Measurements from ENCODE around the gene HRH1.

The HRH1 gene

DNA sequence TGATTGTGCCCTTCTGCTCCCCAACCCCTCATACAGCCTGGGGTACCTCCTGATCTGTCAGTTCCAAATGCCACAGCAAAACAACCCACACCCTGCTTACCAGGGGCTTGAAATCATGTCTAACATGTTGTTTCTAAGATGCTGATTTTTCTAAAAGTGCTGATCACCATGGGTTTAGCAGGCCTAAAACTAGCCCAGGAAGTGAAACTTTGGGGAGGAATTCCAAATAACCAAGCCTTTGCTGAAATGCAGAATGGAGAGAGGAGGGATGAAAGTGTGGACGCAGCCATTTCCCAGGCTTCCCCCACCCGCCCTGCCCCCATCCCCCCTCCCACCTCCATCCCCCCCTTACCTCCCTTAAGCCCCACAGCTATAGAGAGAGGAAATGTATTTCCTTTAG is 2.0 kb upstream of the HRH1 start:
- TF ChIP-seq NFRKB (IDR thresholded peaks at IDR 0.05) (no peak), TARDBP (IDR thresholded peaks at IDR 0.05) (no peak), ELF4 (IDR thresholded peaks at IDR 0.05) (no peak), FOXM1 (IDR thresholded peaks at IDR 0.05; ENCODE audit: borderline replicate concordance) (no peak), BHLHE40 (IDR thresholded peaks at IDR 0.05; ENCODE audit: borderline replicate concordance) (no peak), CTBP1 (IDR thresholded peaks at IDR 0.05; ENCODE audit: borderline replicate concordance) (no peak), SP1 (IDR thresholded peaks at IDR 0.05) (no peak), SUZ12 (IDR thresholded peaks at IDR 0.05) (no peak), ZNF384 (IDR thresholded peaks at IDR 0.05) (no peak), FOXK2 (IDR thresholded peaks at IDR 0.05) (no peak)
- TF ChIP-seq, protein P1, sequence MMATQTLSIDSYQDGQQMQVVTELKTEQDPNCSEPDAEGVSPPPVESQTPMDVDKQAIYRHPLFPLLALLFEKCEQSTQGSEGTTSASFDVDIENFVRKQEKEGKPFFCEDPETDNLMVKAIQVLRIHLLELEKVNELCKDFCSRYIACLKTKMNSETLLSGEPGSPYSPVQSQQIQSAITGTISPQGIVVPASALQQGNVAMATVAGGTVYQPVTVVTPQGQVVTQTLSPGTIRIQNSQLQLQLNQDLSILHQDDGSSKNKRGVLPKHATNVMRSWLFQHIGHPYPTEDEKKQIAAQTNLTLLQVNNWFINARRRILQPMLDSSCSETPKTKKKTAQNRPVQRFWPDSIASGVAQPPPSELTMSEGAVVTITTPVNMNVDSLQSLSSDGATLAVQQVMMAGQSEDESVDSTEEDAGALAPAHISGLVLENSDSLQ (IDR thresholded peaks at IDR 0.05): no peak
- ChIA-PET POLR2A (no interaction called here), CTCF (no interaction called here)
- no peak for DNase-seq (ENCODE audit: extremely low spot score)

DNA sequence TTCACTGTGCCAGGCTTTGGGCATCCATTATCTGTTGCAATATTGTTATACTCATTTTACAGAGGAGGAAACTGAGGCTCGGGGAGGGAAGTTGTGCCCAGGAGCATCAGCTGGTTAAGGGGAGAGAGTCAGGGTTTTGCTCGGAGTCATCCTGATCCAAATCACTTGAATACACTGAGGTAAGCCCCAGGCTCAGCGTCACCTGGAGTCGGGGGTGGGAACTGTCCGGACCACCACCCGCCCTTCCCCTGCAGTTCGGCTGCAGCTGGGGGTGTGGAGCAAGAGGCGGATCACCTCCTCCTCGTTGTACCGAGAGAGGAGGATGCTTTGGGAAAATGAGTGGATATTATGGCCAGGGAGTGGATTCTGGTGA is 646 bp downstream of the HRH1 start:
- peak; percentile 23 for DNase-seq (ENCODE audit: extremely low spot score)
- TF ChIP-seq SP1 (IDR thresholded peaks at IDR 0.05): no peak
- no peak for TF ChIP-seq ELF4 (IDR thresholded peaks at IDR 0.05)
- no peak for TF ChIP-seq HDGF (IDR thresholded peaks at IDR 0.05; ENCODE audit: borderline replicate concordance)
- TF ChIP-seq ARNT (IDR thresholded peaks at IDR 0.05): no peak
- no peak for TF ChIP-seq LEF1 (IDR thresholded peaks at IDR 0.05; ENCODE audit: borderline replicate concordance)
- TF ChIP-seq FOXA1 (IDR thresholded peaks at IDR 0.05): no peak
- TF ChIP-seq SUZ12 (IDR thresholded peaks at IDR 0.05): no peak
- no peak for TF ChIP-seq TARDBP (IDR thresholded peaks at IDR 0.05)
- TF ChIP-seq CTBP1 (IDR thresholded peaks at IDR 0.05; ENCODE audit: borderline replicate concordance): no peak
- no peak for TF ChIP-seq BHLHE40 (IDR thresholded peaks at IDR 0.05; ENCODE audit: borderline replicate concordance)
- TF ChIP-seq, protein P1 (IDR thresholded peaks at IDR 0.05): no peak
- TF ChIP-seq FOXK2 (IDR thresholded peaks at IDR 0.05): no peak
- POLR2A ChIA-PET: no interaction called here
- CTCF ChIA-PET: interaction anchor here (0.6 to 1.4 kb wide), 3 partner anchors 10 to 24 kb away, joined by 3 to 6 read pairs (median 3); no protein-coding TSS in a partner anchor

DNA sequence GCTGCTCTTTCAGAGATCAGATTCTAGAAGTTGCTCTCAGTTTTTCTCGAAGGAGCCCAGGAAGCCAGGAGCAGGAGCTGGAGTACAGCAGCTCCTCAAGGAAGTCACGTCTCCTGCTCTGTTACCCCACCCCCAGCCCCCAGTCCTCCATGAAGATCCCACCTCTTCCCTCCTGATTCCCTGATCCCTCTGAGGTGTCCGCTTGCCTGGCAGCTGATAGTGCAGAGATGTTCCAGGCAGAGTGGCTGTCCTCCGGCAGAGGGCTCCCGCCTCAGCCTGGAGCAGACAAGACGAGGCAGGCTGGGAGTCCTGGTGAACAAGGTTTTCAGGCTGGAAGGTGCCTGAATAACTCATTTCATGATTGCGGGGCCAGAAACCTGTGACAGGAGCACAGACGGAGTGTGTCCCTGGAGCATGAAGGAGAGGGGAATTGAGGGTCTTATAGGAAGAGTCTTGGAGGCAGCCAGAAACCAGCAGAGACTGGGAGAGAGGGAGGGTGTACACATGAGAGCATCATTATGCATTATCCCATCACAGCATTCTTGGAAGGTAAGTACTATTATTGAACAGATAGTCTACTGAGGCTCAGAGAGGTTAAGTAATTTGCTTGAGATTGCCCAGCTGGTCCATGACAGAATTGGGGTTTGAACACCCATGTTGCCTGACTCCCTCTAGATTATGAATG is 1.2 kb downstream of the HRH1 start:
- DNase-seq (ENCODE audit: extremely low spot score): peak; percentile 80
- no peak for TF ChIP-seq NFRKB (IDR thresholded peaks at IDR 0.05)
- no peak for TF ChIP-seq TARDBP (IDR thresholded peaks at IDR 0.05)
- no peak for TF ChIP-seq CTBP1 (IDR thresholded peaks at IDR 0.05; ENCODE audit: borderline replicate concordance)
- TF ChIP-seq FOXM1 (IDR thresholded peaks at IDR 0.05; ENCODE audit: borderline replicate concordance): no peak
- TF ChIP-seq HDGF (IDR thresholded peaks at IDR 0.05; ENCODE audit: borderline replicate concordance): no peak
- TF ChIP-seq ZNF384 (IDR thresholded peaks at IDR 0.05): no peak
- TF ChIP-seq LEF1 (IDR thresholded peaks at IDR 0.05; ENCODE audit: borderline replicate concordance): no peak
- no peak for TF ChIP-seq BHLHE40 (IDR thresholded peaks at IDR 0.05; ENCODE audit: borderline replicate concordance)
- no peak for TF ChIP-seq SP1 (IDR thresholded peaks at IDR 0.05)
- no peak for TF ChIP-seq ARNT (IDR thresholded peaks at IDR 0.05)
- TF ChIP-seq SUZ12 (IDR thresholded peaks at IDR 0.05): no peak
- TF ChIP-seq, protein P1 (IDR thresholded peaks at IDR 0.05): no peak
- no peak for TF ChIP-seq FOXA1 (IDR thresholded peaks at IDR 0.05)
- TF ChIP-seq L3MBTL2 (conservative IDR thresholded peaks at IDR 0.05): no peak
- no peak for TF ChIP-seq FOXK2 (IDR thresholded peaks at IDR 0.05)
- ChIA-PET POLR2A (no interaction called here), CTCF (interaction anchor here (0.6 to 1.4 kb wide), 5 partner anchors 11 to 185 kb away, joined by 3 to 6 read pairs (median 3); no protein-coding TSS in a partner anchor)

DNA sequence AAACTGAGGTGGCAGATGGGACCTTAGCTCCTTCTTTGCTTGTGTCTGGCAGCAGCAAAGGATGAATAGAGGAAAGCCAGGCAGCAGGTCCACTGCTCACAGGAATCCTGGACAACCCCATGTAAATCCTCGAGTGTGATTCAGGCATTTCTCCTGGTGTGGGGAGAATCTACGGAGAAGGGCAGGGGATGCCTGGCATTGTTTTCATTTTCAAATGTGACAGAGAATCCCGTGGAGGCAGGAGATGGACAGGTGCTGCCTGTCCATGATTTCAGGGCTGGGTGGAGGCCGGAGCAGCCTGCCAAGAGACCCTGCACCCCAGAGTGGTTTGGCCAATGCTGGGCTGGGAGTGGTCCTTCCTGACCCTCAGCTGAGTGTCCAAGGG is 1.7 kb downstream of the HRH1 start:
- ChIA-PET CTCF (interaction anchor here (0.6 to 1.3 kb wide), 4 partner anchors 17 to 184 kb away, joined by 3 read pairs; no protein-coding TSS in a partner anchor), POLR2A (no interaction called here)
- no peak for DNase-seq (ENCODE audit: extremely low spot score)
- TF ChIP-seq FOXM1 (IDR thresholded peaks at IDR 0.05; ENCODE audit: borderline replicate concordance) (no peak), SP1 (IDR thresholded peaks at IDR 0.05) (no peak), TARDBP (IDR thresholded peaks at IDR 0.05) (no peak), SUZ12 (IDR thresholded peaks at IDR 0.05) (no peak), HDGF (IDR thresholded peaks at IDR 0.05; ENCODE audit: borderline replicate concordance) (no peak), L3MBTL2 (conservative IDR thresholded peaks at IDR 0.05) (no peak), BHLHE40 (IDR thresholded peaks at IDR 0.05; ENCODE audit: borderline replicate concordance) (no peak), ARNT (IDR thresholded peaks at IDR 0.05) (no peak), LEF1 (IDR thresholded peaks at IDR 0.05; ENCODE audit: borderline replicate concordance) (no peak), ELF4 (IDR thresholded peaks at IDR 0.05) (no peak), FOXA1 (IDR thresholded peaks at IDR 0.05) (no peak), ZNF384 (IDR thresholded peaks at IDR 0.05) (no peak), CTBP1 (IDR thresholded peaks at IDR 0.05; ENCODE audit: borderline replicate concordance) (no peak)
- TF ChIP-seq, protein P1 (IDR thresholded peaks at IDR 0.05): no peak

DNA sequence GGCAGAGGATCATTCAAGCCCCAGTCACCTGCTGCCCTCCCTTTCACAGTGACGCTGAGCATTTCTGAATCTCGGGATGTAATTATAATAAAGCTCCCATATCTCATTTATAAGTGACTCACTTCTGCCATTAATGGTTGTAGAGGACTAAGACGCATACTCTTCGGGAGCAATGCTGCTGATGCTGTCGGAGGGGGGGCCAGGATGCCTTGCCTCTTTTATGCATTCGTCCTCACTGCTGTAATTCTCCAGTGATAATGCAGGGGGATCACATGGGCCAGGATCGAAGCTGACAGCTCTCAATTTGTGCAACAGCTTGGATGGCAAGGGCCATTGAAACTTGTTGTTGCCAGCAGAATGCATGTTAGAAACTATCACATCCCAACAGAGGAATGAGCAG is 3.1 kb downstream of the HRH1 start:
- POLR2A ChIA-PET: interaction anchor here (1.3 kb wide), 1 partner anchor 115 kb away, joined by 4 read pairs; the partner anchor contains the start of gene ATG7
- no peak for DNase-seq (ENCODE audit: extremely low spot score)
- TF ChIP-seq, protein P1 (IDR thresholded peaks at IDR 0.05): no peak
- no peak for TF ChIP-seq FOXK2 (IDR thresholded peaks at IDR 0.05)
- TF ChIP-seq SP1 (IDR thresholded peaks at IDR 0.05): no peak
- no peak for TF ChIP-seq ARNT (IDR thresholded peaks at IDR 0.05)
- TF ChIP-seq TARDBP (IDR thresholded peaks at IDR 0.05): no peak
- CTCF ChIA-PET: interaction anchor here (0.6 to 1.1 kb wide), 2 partner anchors 87 to 178 kb away, joined by 3 read pairs; no protein-coding TSS in a partner anchor

Measured in HEK293T (cell line).